H9 (cell line): Measurements from ENCODE around the gene LMNTD1. TPM values are rescaled to one million over a fixed set of nuclear protein-coding genes. Genes with fewer than 3 reads are reported as not detected.

ENCODE experiments used
- DNase-seq: peaks from one replicate; pipeline ENCODE4 v3.0.0-alpha.2; 2017
- H2AFZ ChIP-seq: one replicate; pipeline ENCODE4 v1.6.1; 2013; ENCODE audit warnings: mild to moderate bottlenecking, low read length, control low read depth, moderate library complexity
- H2AK5ac ChIP-seq: 2 replicates; pipeline ENCODE4 v1.6.1; 2013; ENCODE audit warnings: low read length, control low read depth, mixed read lengths; ENCODE audit not compliant: insufficient read length
- H2BK120ac ChIP-seq: one replicate; pipeline ENCODE4 v1.6.1; 2013; ENCODE audit warnings: low read depth, mild to moderate bottlenecking, low read length, control low read depth, inconsistent platforms; ENCODE audit not compliant: poor library complexity, severe bottlenecking
- H2BK12ac ChIP-seq: 2 replicates; pipeline ENCODE4 v1.6.1; 2013; ENCODE audit warnings: low read length, control low read depth, mixed read lengths, low read depth; ENCODE audit not compliant: insufficient read length
- H2BK15ac ChIP-seq: 2 replicates; pipeline ENCODE4 v1.6.1; 2013; ENCODE audit warnings: low read depth, low read length, control low read depth
- H2BK20ac ChIP-seq: one replicate; pipeline ENCODE4 v1.6.1; 2013; ENCODE audit warnings: low read depth, mild to moderate bottlenecking, low read length, control low read depth, inconsistent platforms; ENCODE audit not compliant: poor library complexity, severe bottlenecking
- H2BK5ac ChIP-seq: 2 replicates; pipeline ENCODE4 v1.6.1; 2013; ENCODE audit warnings: low read length, control low read depth, mixed read lengths; ENCODE audit not compliant: insufficient read length
- H3K14ac ChIP-seq: 2 replicates; pipeline ENCODE4 v1.6.1; 2013; ENCODE audit warnings: low read length, control low read depth; ENCODE audit not compliant: insufficient read depth
- H3K18ac ChIP-seq: 2 replicates; pipeline ENCODE4 v1.6.1; 2013; ENCODE audit warnings: low read depth, mild to moderate bottlenecking, mixed read lengths, low read length, control low read depth; ENCODE audit not compliant: insufficient read length
- H3K23ac ChIP-seq: 2 replicates; pipeline ENCODE4 v1.6.1; 2013; ENCODE audit warnings: low read length, control low read depth, mixed read lengths, low read depth; ENCODE audit not compliant: insufficient read length
- H3K23me2 ChIP-seq: 2 replicates; pipeline ENCODE4 v1.6.1; 2013; ENCODE audit warnings: low read depth, mild to moderate bottlenecking, mixed read lengths, low read length, control low read depth; ENCODE audit not compliant: insufficient read length, poor library complexity, severe bottlenecking
- H3K27ac ChIP-seq: 2 replicates; pipeline ENCODE4 v1.5.1; 2013; ENCODE audit warnings: low read length, control low read depth, mixed read lengths, low read depth; ENCODE audit not compliant: insufficient read length
- H3K27me3 ChIP-seq: 2 replicates; pipeline ENCODE4 v1.6.1; 2013; ENCODE audit warnings: low read length, control low read depth, inconsistent platforms; ENCODE audit not compliant: insufficient read depth
- H3K4ac ChIP-seq: 2 replicates; pipeline ENCODE4 v1.6.1; 2013; ENCODE audit warnings: low read depth, mild to moderate bottlenecking, control low read depth, inconsistent platforms, low read length, moderate library complexity
- H3K4me1 ChIP-seq: 2 replicates; pipeline ENCODE4 v1.6.1; 2013; ENCODE audit warnings: low read length, control low read depth, inconsistent platforms; ENCODE audit not compliant: insufficient read depth
- H3K4me2 ChIP-seq: 2 replicates; pipeline ENCODE4 v1.6.1; 2013; ENCODE audit warnings: low read length, control low read depth, mixed read lengths; ENCODE audit not compliant: insufficient read length, insufficient read depth
- H3K56ac ChIP-seq: 2 replicates; pipeline ENCODE4 v1.6.1; 2013; ENCODE audit warnings: low read depth, mild to moderate bottlenecking, mixed read lengths, low read length, control low read depth; ENCODE audit not compliant: insufficient read length
- H3K79me1 ChIP-seq: 2 replicates; pipeline ENCODE4 v1.6.1; 2013; ENCODE audit warnings: low read depth, mild to moderate bottlenecking, moderate library complexity, low read length, control low read depth, inconsistent platforms; ENCODE audit not compliant: insufficient read depth, poor library complexity, severe bottlenecking
- H3K79me2 ChIP-seq: 2 replicates; pipeline ENCODE4 v1.6.1; 2013; ENCODE audit warnings: low read length, control low read depth, inconsistent platforms; ENCODE audit not compliant: insufficient read depth
- H3K9ac ChIP-seq: 2 replicates; pipeline ENCODE4 v1.6.1; 2013; ENCODE audit warnings: low read length, control low read depth, mixed read lengths; ENCODE audit not compliant: insufficient read length; ENCODE audit errors: extremely low read depth
- H3K9me3 ChIP-seq: one replicate; pipeline ENCODE4 v1.6.1; 2013; ENCODE audit warnings: low read depth, low read length, inconsistent platforms; ENCODE audit not compliant: control insufficient read depth
- H3T11ph ChIP-seq: one replicate; pipeline ENCODE4 v1.6.1; 2013; ENCODE audit warnings: mild to moderate bottlenecking, low read length, control low read depth, inconsistent platforms
- H4K20me1 ChIP-seq: one replicate; pipeline ENCODE4 v1.6.1; 2013; ENCODE audit not compliant: control insufficient read depth, insufficient read length, insufficient read depth
- H4K5ac ChIP-seq: 2 replicates; pipeline ENCODE4 v1.6.1; 2013; ENCODE audit warnings: low read depth, mild to moderate bottlenecking, mixed read lengths, low read length, control low read depth; ENCODE audit not compliant: insufficient read length
- H4K8ac ChIP-seq: replicated peaks from 2 replicates; pipeline ENCODE4 v1.6.1; 2013; ENCODE audit warnings: low read length, control low read depth, mixed read lengths, low read depth; ENCODE audit not compliant: insufficient read length
- H4K91ac ChIP-seq: 2 replicates; pipeline ENCODE4 v1.6.1; 2013; ENCODE audit warnings: low read depth, mild to moderate bottlenecking, moderate library complexity, mixed read lengths, low read length, control low read depth; ENCODE audit not compliant: insufficient read length
- H3K27ac Mint-ChIP-seq, 3 experiments: 2 replicates in 2 of 3; 3 replicates in 1 of 3; pipeline ENCODE4 v1.8.0; 2020 to 2021; ENCODE audit warnings: mixed read lengths in 3 of 3, mild to moderate bottlenecking in 1 of 3, moderate library complexity in 1 of 3
- H3K27me3 Mint-ChIP-seq: 2 replicates; pipeline ENCODE4 v1.8.0; 2021; ENCODE audit warnings: low read depth, mild to moderate bottlenecking, moderate library complexity, mixed read lengths
- H3K36me3 Mint-ChIP-seq, 3 experiments: 2 replicates in 2 of 3; 3 replicates in 1 of 3; pipeline ENCODE4 v1.8.0; 2020 to 2021; ENCODE audit warnings: low read depth in 3 of 3, mixed read lengths in 3 of 3; ENCODE audit not compliant: insufficient read depth in 1 of 3
- H3K4me1 Mint-ChIP-seq, 2 experiments: 2 replicates each; pipeline ENCODE4 v1.8.0; 2020; ENCODE audit warnings: mixed read lengths in 2 of 2
- H3K4me3 Mint-ChIP-seq, 2 experiments: 2 replicates in 1 of 2; 3 replicates in 1 of 2; pipeline ENCODE4 v1.8.0; 2020 to 2021; ENCODE audit warnings: mild to moderate bottlenecking in 2 of 2, mixed read lengths in 2 of 2, moderate library complexity in 1 of 2
- H3K9me3 Mint-ChIP-seq, 2 experiments: 2 replicates in 1 of 2; 3 replicates in 1 of 2; pipeline ENCODE4 v1.8.0; 2020; ENCODE audit warnings: mild to moderate bottlenecking in 2 of 2, mixed read lengths in 2 of 2, moderate library complexity in 1 of 2
- CTCF ChIP-seq: fragments of 200-600 bp; sonication (generic); conservative IDR thresholded peaks from 3 replicates; pipeline ENCODE4 v1.8.0; 2021; ENCODE audit warnings: antibody characterized with exemption, mild to moderate bottlenecking
- WGBS: extraction: QIAGEN DNeasy Blood & Tissue Kit; methylation state at CpG from one replicate; pipeline ENCODE4 v1.1.7; 2013; ENCODE audit warnings: missing lambda C conversion rate, low lambda C conversion rate, mixed read lengths; ENCODE audit not compliant: insufficient read length; ENCODE audit errors: extremely low coverage; 5-methylcytosine and 5-hydroxymethylcytosine counted together
- total RNA-seq: library from RNA; stranded (reverse); gene quantifications from 2 replicates; pipeline ENCODE4 v1.2.1, GENCODE V29; 2021

LMNTD1 gene
- total RNA-seq, 1 experiment from 2014 or later = not detected

DNA sequence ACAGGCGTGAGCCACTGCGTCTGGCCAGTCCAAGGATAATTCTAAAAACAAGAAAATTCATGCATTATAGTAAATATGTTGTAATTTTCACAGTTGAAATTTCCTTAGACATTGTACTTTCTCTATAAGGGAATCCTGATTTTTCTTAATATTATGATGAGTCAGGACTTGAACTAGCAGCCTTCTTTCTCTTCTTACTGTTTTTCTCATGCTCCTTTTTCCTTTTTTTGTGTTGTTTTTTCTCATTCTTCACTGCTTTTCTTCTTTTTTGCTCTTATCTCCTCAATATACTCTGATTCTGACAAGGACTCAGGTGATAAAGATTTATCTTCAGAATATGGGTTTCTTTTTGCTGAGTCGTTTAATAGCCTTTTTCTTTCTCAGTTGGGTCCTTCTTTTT is 117.7 kb downstream of the LMNTD1 start:
- no peak overlapping the region for H3K4me2 ChIP-seq
- no peak overlapping the region for H4K8ac ChIP-seq
- no peak overlapping the region for H3K14ac ChIP-seq
- H3K27me3 ChIP-seq = no peaks in the 10 kb centered on the region
- H3K9ac ChIP-seq = no peak overlapping the region
- no peak for DNase-seq
- H2BK20ac ChIP-seq = no peak overlapping the region
- H2BK12ac ChIP-seq = no peak overlapping the region
- H2BK5ac ChIP-seq = no peak overlapping the region
- no peaks in the 10 kb centered on the region for H3K36me3 Mint-ChIP-seq
- H3K9me3 Mint-ChIP-seq = no peaks in the 10 kb centered on the region
- H3T11ph ChIP-seq = no peak overlapping the region
- no peak overlapping the region for H3K56ac ChIP-seq
- H3K4me3 Mint-ChIP-seq = no peak overlapping the region
- H3K27ac ChIP-seq = no peak overlapping the region
- H2BK15ac ChIP-seq = no peak overlapping the region
- H3K4me1 Mint-ChIP-seq = peaks cover 11% of the 10 kb centered on the region in 2 experiments; a peak in 3 of 4 replicates
- H2AK5ac ChIP-seq = no peak overlapping the region
- no peaks in the 10 kb centered on the region for H4K20me1 ChIP-seq
- H3K9me3 ChIP-seq = no peaks in the 10 kb centered on the region
- no peaks in the 10 kb centered on the region; the same call in 1 of the 2 replicates for H3K4me1 ChIP-seq
- no peak for TF ChIP-seq CTCF
- H3K27me3 Mint-ChIP-seq = no peaks in the 10 kb centered on the region
- no peak overlapping the region for H2AFZ ChIP-seq
- WGBS = no CpG with 5 or more reads among the region's 3 CpGs
- no peak overlapping the region for H3K23ac ChIP-seq
- H2BK120ac ChIP-seq = no peak overlapping the region
- H4K91ac ChIP-seq = no peak overlapping the region
- H4K5ac ChIP-seq = no peak overlapping the region
- no peaks in the 10 kb centered on the region for H3K79me1 ChIP-seq
- no peak overlapping the region for H3K27ac Mint-ChIP-seq
- H3K79me2 ChIP-seq = no peaks in the 10 kb centered on the region
- no peak overlapping the region for H3K18ac ChIP-seq
- H3K23me2 ChIP-seq = no peaks in the 10 kb centered on the region
- H3K4ac ChIP-seq = no peak overlapping the region
